Effector memory CD4-positive, alpha-beta T cell (primary cell): ENCODE results near the gene OR6S1.
A peak's percentile ranks its signal among the peaks of the same experiment; 100 is the strongest.
"Not testable (repeated sequence)": the region's sequence is repeated elsewhere in the genome, so short reads cannot be mapped to it uniquely, and the experiment has no call there.

Source experiments
- DNase-seq, 3 donors: peaks; one replicate each; pipeline ENCODE4 v3.0.0-alpha.2; 2020
- H3K27ac ChIP-seq: 2 replicates; pipeline ENCODE4 v1.7.0; 2013; ENCODE audit warnings: mild to moderate bottlenecking, low read length, moderate library complexity; ENCODE audit not compliant: insufficient read depth, poor library complexity, severe bottlenecking
- H3K27me3 ChIP-seq: replicated peaks from 2 replicates; pipeline ENCODE4 v1.7.0; 2013; ENCODE audit warnings: mild to moderate bottlenecking, low read length; ENCODE audit not compliant: insufficient read depth, control insufficient read depth, poor library complexity, severe bottlenecking
- H3K36me3 ChIP-seq: 2 replicates; pipeline ENCODE4 v1.7.0; 2013; ENCODE audit warnings: mild to moderate bottlenecking, low read length, moderate library complexity; ENCODE audit not compliant: control insufficient read depth, insufficient read depth
- H3K4me1 ChIP-seq: 2 replicates; pipeline ENCODE4 v1.7.0; 2013; ENCODE audit warnings: low read length, mild to moderate bottlenecking; ENCODE audit not compliant: control insufficient read depth, insufficient read depth, poor library complexity, severe bottlenecking
- H3K4me3 ChIP-seq: 2 replicates; pipeline ENCODE4 v1.7.0; 2013; ENCODE audit warnings: low read length, low read depth, mild to moderate bottlenecking; ENCODE audit not compliant: insufficient read depth, poor library complexity, severe bottlenecking
- H3K9me3 ChIP-seq: 2 replicates; pipeline ENCODE4 v1.7.0; 2013; ENCODE audit warnings: mild to moderate bottlenecking, low read length, moderate library complexity; ENCODE audit not compliant: control insufficient read depth

OR6S1 gene

DNA sequence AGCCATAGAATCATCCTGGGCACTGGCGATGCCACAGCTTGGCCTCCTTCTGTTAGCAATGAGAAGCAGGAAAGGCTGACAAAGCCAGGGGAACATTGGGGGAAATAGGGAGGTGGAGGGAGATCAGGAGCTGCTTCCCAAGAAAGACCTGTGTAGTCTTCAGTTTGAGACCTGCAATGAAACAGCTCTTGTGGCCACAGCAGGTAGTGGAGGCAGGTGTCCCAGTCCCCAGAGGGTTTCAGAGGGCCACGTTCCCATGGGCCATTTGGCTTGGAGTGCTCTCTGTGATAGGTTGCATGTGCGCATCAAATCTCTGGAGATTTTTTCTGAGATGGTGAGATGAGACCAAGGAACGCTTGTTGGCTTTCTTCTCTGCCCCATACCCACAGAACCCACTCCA lies 14.4 kb upstream of the OR6S1 start:
- Histone ChIP-seq H3K4me3 (no peak overlapping the region), H3K27ac (no peak overlapping the region), H3K36me3 (no peaks in the 10 kb centered on the region), H3K4me1 (peaks cover 16% of the 10 kb centered on the region), H3K9me3 (no peaks in the 10 kb centered on the region), H3K27me3 (peaks cover 36% of the 10 kb centered on the region)
- no peak for DNase-seq

DNA sequence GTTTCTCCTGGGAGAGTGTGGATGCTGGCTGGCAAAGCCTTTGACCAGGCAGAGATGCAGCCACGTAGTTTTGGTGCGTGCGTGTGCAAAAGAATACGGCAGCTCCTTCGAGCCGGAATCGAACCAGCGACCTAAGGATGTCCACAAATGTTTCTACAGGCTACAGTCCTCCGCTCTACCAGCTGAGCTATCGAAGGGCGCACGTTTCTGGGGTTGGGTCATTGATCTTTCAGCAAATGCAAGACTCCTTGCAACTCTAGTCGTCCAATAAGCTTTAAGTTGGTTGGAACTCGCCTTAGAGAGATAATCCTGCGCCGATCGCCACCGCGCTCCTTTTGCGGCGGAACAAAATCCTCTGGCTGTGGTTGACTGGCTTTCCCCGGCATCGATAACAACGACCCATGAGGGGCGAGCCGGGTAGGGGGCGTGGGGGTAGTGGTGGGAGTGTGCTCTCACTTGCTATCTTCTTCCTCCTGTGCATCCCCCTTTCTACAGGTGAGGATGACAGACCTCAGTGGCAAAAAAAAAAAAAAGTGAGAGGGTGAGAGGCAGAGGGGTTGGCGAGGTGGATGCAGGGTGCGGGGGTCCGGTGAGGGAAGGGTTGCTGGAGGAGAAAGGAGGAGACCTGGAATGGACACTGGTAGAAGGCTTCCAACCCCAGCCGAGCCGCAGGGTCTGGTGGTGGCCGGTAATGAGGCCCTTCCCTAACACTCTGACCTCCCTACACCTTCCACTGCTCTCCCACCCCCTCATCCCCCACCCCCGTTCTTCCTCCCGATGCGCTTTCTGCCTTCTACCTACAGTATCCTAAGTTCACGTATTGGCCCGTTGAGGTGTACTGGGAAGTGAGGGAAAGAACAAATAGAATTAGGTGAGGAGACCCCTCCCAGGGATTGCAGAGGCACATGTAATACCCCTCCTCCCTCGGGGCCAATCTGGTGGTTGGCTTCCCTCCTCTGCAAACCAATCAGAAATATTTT lies 11.8 kb upstream of the OR6S1 start:
- H3K4me3 ChIP-seq = no peak overlapping the region
- peaks cover 36% of the 10 kb centered on the region for H3K27me3 ChIP-seq
- H3K4me1 ChIP-seq = peaks cover 16% of the 10 kb centered on the region
- H3K36me3 ChIP-seq = no peaks in the 10 kb centered on the region
- H3K27ac ChIP-seq = no peak overlapping the region
- H3K9me3 ChIP-seq = no peaks in the 10 kb centered on the region
- DNase-seq = peak in 1 of 3 donors; percentile 13

DNA sequence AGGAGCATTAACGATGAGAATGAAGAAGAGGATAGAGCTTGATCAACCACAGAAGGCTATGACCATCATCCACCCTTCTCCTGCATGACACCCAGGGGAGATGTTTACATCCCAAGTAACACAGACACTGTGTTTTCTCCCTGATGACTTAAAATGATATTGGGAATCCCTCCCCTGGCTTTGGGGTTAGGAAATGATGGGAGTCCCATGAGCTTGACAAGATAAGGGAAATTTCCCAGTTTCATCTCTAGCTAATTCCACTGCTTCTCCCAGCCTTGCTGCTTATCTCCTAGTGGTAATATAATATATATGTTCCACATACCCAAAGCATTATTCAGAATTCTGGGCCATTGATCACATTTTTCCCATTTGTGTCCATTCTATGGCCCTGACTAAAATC lies 4.0 kb upstream of the OR6S1 start:
- H3K36me3 ChIP-seq = no peaks in the 10 kb centered on the region
- no peaks in the 10 kb centered on the region for H3K9me3 ChIP-seq
- H3K27ac ChIP-seq = no peak overlapping the region
- no peak overlapping the region for H3K4me3 ChIP-seq
- no peaks in the 10 kb centered on the region for H3K27me3 ChIP-seq
- no peak for DNase-seq
- no peaks in the 10 kb centered on the region for H3K4me1 ChIP-seq

DNA sequence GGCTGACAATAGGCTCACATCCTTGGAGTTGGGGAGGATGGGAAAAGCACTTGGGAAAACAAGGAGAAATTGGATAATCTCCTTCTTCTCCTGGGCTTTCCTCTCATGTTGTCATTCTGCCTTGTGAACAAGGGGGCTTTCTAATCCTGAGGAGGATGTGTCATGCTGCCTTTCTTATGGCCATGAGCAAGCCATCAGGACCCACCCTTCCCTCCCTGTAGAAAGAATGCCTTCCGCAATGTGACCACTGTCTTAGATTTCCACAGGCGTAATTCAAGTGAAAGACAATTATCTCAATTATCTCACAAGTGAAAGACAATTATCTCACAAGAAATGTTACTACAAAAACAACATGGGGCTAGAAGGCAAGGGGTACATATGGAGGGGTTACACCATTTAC lies 3.0 kb upstream of the OR6S1 start:
- no peaks in the 10 kb centered on the region for H3K9me3 ChIP-seq
- no peaks in the 10 kb centered on the region for H3K36me3 ChIP-seq
- no peaks in the 10 kb centered on the region for H3K27me3 ChIP-seq
- H3K4me1 ChIP-seq = no peaks in the 10 kb centered on the region
- no peak overlapping the region for H3K27ac ChIP-seq
- no peak for DNase-seq
- no peak overlapping the region for H3K4me3 ChIP-seq

DNA sequence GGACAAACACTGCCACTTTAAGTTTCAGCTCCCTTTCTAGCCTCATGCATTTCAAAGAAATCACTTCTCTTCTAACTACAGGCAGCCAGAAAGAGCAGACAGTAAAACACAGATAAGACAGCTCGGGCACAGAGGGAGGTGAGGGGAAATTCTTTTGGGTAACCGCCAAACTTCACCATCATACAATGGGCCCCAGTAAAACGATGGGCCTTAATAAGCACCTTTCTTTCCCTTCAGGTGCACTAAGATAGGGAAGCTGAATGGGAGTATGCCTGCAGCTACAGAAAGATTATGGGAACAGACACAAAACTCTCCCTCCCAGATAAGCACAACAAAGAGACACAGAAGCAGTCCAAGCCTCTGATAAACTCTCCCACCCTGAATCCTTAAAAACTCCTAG lies 1.3 kb upstream of the OR6S1 start:
- H3K36me3 ChIP-seq, H3K4me3 ChIP-seq, DNase-seq, H3K27ac ChIP-seq, H3K27me3 ChIP-seq, H3K9me3 ChIP-seq, H3K4me1 ChIP-seq: not testable (repeated sequence)

DNA sequence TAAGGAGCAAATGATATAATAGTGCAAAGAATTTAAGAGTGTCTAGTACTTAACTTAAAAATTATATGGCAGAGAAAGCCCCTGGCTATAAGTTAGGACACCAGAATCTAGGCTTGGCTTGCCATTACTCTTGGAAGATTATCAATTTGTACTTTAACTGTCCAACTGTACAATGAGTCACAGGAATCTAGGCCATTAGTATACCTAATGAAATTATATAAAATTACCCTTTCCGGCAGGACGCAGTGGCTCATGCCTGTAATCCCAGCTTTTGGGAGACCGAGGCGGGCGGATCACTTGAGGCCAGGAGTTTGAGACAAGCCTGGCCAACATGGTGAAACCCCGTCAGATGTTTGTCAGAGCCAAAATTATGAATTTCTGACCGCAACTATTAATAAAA lies 691 bp upstream of the OR6S1 start:
- H3K4me1 ChIP-seq = no peaks in the 10 kb centered on the region
- DNase-seq = no peak
- H3K27me3 ChIP-seq = no peaks in the 10 kb centered on the region
- no peak overlapping the region for H3K4me3 ChIP-seq
- no peak overlapping the region for H3K27ac ChIP-seq
- no peaks in the 10 kb centered on the region for H3K36me3 ChIP-seq
- H3K9me3 ChIP-seq = no peaks in the 10 kb centered on the region

DNA sequence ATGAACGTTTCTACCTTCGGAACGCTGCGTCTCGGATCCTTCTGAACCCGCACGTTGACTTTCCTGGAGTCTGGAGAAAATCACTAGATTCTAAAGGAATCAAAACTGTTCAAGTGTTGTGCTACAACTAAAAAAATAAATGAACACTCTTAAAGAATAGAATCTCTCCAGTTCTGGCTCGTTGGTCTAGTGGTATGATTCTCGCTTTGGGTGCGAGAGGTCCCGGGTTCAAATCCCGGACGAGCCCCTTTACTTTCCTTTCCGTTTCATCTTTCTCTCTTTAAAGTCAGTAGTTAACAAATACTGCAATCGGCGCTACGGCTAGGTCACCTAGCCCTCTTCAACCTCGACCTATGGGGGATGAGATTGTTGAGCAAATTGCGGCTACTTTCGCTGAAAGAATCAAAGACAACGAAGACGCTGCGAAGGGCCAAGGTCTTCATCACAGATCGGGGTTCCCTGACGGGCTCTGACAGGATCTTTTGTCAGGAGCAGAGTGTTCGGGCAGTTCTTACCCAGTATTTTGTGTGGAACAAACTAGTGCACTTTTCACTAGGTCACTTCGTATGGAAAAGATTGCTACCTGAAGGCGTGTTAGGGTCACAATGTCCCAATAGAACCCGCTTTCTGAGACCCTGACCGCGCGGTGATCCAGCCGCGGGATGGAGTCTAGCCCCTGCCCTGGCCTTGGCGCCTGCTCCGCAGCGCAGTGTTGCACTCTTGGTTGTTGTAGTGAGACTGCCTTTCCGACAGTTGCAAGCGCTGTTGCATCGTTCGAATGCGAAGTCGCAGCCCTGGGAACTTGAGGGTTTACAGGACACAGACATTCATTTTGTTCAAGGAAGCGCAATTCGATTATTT lies 8.4 kb downstream of the OR6S1 start:
- peaks cover 9% of the 10 kb centered on the region for H3K4me1 ChIP-seq
- H3K4me3 ChIP-seq = peak overlapping the region; percentile 46
- H3K9me3 ChIP-seq = no peaks in the 10 kb centered on the region
- DNase-seq = peak; percentile 34 to 54 (median 51)
- H3K27me3 ChIP-seq = no peaks in the 10 kb centered on the region
- no peaks in the 10 kb centered on the region for H3K36me3 ChIP-seq
- no peak overlapping the region for H3K27ac ChIP-seq

DNA sequence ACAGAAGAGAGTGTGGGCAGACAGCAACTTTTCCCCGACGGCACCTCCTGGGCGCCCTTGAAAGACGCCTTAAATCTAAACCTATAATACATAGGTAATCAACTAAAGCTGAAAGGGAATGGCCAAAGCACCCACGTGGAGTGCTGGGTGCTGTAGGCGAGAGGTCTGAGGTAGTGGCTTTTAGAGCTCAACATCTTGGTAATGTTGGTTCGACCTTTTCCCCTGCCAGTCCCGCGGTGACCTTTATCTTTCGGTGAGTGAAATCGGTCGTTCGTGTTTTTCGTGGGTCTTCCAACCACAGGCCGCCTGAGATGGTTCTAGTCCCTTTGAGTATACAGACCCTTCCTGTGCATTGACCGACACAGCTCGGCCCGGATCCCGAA lies 9.1 kb downstream of the OR6S1 start:
- H3K4me3 ChIP-seq = peak overlapping the region; percentile 46
- no peaks in the 10 kb centered on the region for H3K9me3 ChIP-seq
- no peaks in the 10 kb centered on the region for H3K36me3 ChIP-seq
- DNase-seq = no peak
- peaks cover 9% of the 10 kb centered on the region for H3K4me1 ChIP-seq
- H3K27me3 ChIP-seq = no peaks in the 10 kb centered on the region
- no peak overlapping the region for H3K27ac ChIP-seq

DNA sequence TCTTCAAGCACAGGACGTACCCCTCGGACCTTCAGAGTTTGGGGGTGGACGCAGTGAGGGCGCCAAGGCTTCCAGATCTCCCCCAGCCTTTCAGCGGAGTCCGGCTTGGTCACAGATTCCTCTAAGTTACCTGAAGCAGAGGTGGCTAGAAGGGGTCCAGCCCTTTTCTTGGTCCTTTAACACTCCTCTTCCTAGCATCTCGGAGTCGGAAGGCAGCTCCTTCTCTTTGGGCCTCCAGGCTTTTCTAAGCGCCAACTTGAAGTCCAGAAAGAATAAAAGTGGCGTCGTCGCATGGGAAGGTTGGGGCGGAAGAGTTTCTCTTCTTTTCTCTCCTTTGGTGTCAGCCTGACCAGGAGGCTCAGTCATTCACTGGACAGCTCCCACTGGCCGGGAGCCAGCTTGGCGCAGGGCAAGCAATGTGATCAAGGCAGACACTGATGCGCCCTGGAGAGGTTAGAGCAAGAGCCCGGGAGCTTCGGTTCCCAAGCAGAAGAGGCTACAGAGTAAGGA lies 9.6 kb downstream of the OR6S1 start:
- H3K4me3 ChIP-seq = peak overlapping the region; percentile 46
- no peak for DNase-seq
- H3K27ac ChIP-seq = no peak overlapping the region
- no peaks in the 10 kb centered on the region for H3K9me3 ChIP-seq
- H3K36me3 ChIP-seq = no peaks in the 10 kb centered on the region
- no peaks in the 10 kb centered on the region for H3K27me3 ChIP-seq
- peaks cover 9% of the 10 kb centered on the region for H3K4me1 ChIP-seq
